ENCODE measurements around the gene PNPLA8.

Gene PNPLA8

GRCh38 chr7:108461840-108462239 lies 64.1 kb downstream of the PNPLA8 start:
- H3K4me3 ChIP-seq (ENCODE audit: low read depth, low read length) = no peak overlapping the region
- in situ Hi-C loops (cut with HindIII; ENCODE audit: low sequenced_read_pairs) = no loop called here
- TF ChIP-seq, protein P1, sequence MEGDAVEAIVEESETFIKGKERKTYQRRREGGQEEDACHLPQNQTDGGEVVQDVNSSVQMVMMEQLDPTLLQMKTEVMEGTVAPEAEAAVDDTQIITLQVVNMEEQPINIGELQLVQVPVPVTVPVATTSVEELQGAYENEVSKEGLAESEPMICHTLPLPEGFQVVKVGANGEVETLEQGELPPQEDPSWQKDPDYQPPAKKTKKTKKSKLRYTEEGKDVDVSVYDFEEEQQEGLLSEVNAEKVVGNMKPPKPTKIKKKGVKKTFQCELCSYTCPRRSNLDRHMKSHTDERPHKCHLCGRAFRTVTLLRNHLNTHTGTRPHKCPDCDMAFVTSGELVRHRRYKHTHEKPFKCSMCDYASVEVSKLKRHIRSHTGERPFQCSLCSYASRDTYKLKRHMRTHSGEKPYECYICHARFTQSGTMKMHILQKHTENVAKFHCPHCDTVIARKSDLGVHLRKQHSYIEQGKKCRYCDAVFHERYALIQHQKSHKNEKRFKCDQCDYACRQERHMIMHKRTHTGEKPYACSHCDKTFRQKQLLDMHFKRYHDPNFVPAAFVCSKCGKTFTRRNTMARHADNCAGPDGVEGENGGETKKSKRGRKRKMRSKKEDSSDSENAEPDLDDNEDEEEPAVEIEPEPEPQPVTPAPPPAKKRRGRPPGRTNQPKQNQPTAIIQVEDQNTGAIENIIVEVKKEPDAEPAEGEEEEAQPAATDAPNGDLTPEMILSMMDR (IDR thresholded peaks at IDR 0.05; ENCODE audit: low read depth, low read length) = no peak
- no peak for DNase-seq (ENCODE audit: low read depth, low spot score)

DNA sequence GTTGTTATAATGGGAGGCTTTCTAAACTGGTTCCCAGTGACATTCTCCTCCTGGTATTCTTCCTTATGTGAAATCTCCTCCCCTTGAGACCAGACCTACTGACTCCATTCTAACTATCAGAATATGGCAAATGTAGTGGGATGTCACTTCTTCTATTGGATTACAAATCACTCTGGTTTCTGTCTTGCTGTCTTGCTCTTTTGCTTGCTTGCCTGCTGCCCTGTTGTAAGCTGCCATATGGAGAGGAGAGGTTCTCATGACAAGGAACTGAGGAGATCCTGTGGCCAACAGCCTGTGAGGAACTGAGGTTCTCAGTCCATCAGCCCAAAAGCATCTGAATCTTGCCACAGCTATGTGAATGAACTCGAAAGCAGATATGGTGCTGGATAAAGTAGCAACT lies 65.0 kb downstream of the PNPLA8 start:
- no peak overlapping the region for H3K4me3 ChIP-seq (ENCODE audit: low read depth, low read length)
- DNase-seq (ENCODE audit: low read depth, low spot score) = no peak
- in situ Hi-C loops (cut with HindIII; ENCODE audit: low sequenced_read_pairs) = no loop called here
- TF ChIP-seq, protein P1 (IDR thresholded peaks at IDR 0.05; ENCODE audit: low read depth, low read length) = no peak

DNA sequence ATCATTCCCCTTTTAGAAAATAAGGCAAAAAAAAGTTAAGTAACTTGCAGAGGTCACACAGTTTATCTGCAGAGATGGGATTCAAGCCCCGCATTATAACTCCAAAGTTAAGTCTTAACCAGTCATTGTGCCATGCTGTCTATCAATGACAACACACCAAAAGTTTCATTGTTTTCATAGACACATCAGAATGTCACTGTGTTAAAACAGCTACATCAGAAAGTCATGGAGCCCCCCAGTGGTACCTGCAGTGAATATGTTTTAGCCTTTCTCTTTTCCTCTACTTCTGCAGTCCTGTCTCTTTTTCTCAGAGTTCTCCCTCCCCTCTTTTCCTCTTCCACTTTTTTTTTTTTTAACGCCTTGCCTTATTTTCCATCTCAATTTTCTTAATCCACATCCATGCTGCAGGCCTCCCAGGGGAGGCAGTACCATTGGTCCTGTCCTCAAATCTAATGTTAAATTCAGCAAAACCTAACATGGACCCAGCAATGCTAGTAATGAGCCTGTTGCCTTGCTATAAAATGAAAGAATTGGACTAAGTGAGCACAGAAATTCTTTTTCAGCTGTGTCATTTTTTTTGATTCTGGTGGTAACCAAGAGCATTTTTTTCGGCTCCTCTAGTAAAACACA lies 65.9 kb downstream of the PNPLA8 start:
- H3K4me3 ChIP-seq (ENCODE audit: low read depth, low read length) = no peak overlapping the region
- TF ChIP-seq, protein P1 (IDR thresholded peaks at IDR 0.05; ENCODE audit: low read depth, low read length) = peak; percentile 71
- DNase-seq (ENCODE audit: low read depth, low spot score) = peak; percentile 35
- in situ Hi-C loops (cut with HindIII; ENCODE audit: low sequenced_read_pairs) = no loop called here

DNA sequence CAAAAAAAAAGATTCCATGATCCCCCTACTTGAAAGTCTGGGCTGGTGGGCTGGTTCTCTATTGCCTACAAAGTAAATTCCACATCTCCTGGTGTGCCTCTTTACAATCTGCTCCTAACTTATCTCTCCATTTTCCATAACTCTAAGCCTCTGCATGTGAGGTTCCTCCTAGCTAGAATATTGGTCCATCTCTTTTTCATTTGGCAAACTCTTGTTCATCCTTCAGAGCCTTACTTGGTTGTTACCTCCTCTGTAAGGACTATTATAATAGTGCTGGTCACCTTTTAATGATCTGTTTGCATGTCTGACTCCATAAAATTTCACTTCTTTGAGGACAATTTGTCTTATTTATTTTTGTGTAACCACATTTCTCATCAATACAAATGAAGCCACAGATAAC lies 68.1 kb downstream of the PNPLA8 start:
- DNase-seq (ENCODE audit: low read depth, low spot score) = no peak
- TF ChIP-seq, protein P1 (IDR thresholded peaks at IDR 0.05; ENCODE audit: low read depth, low read length) = no peak
- in situ Hi-C loops (cut with HindIII; ENCODE audit: low sequenced_read_pairs) = no loop called here

DNA sequence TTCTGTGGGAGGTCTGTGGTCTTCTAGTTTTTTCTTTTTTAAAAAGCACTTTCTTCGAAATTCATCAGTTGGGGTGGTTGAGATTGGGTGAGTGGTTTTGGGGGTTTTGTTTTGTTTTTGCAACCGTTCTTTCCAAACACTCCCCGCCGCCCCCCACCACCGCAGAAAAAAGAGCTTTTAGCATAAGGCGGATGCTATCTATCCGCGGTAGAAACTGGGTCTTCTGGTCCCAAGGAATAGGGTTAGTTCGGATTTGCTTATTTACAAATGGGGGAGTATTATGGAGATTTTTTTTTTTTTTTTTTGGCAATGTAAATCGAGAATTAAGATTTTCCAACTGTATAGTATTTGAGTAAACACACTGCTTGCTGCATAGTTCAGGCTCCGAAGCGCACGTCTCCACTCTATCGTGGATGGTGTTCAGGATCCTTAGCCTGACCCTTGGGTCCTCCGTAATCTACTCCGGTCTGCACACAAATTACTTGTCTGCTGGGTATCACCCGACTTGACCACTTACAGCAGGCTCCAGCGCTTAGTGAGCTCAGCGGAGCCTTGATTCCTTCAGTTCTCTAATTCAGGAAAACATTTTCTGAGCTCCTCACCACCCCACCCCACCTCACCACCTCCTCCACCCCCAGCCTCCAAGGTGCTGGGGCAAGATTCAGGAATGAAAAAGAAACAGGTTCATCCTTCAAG lies 68.9 kb downstream of the PNPLA8 start:
- no peak overlapping the region for H3K4me3 ChIP-seq (ENCODE audit: low read depth, low read length)
- in situ Hi-C loops (cut with HindIII; ENCODE audit: low sequenced_read_pairs) = no loop called here
- TF ChIP-seq, protein P1 (IDR thresholded peaks at IDR 0.05; ENCODE audit: low read depth, low read length) = no peak
- DNase-seq (ENCODE audit: low read depth, low spot score) = no peak

More for the DNA sequence above, 68.1 kb downstream of the PNPLA8 start:
- H3K4me3 ChIP-seq (ENCODE audit: low read depth, low read length) = no peak overlapping the region

DNA sequence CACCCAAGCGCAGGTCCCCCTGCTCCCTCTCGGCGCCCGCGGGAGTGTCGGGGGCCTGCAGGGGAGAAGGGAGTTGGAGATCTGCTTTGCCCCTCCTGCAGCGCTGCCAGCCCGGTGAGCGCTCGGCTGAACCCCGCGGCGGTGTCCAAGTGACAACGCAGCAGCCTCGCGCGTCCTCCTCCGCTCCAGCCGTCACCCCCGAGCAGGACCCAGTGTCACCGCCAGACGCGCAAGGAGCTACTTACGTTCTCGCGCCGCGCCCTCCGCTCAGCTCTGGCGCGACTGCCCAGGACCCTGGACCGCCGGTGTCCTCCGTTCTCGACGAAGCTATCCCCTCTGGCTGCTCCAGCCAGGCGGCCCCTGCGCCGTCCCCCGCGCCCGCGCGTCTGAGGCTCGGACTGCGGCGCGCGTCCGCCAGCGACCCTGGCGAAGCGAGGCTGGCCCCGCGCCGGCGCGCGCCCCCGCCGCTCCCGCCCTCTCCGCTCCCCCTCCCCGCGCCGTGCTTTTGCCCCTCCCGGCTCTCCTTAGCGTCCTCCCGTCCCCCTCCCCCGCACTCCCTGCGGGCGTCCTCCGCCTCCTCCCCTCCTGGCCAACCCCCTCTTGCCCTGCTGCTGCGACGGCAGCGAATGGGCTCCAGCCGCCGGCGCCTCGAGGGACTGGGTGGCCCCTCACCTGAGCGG lies 69.8 kb downstream of the PNPLA8 start, which contains the start of gene NRCAM:
TSS of gene NRCAM (minus strand) at position 439 of the 680 bp plus-strand sequence. CDS start 216,372 bp downstream, outside the sequence.
- DNase-seq (ENCODE audit: low read depth, low spot score) = peak; percentile 35
- in situ Hi-C loops (cut with HindIII; ENCODE audit: low sequenced_read_pairs) = no loop called here
- TF ChIP-seq, protein P1 (IDR thresholded peaks at IDR 0.05; ENCODE audit: low read depth, low read length) = no peak
- H3K4me3 ChIP-seq (ENCODE audit: low read depth, low read length) = peak within 1 kb of the TSS; percentile 45

Measured in astrocyte of the spinal cord (primary cell).